PC-9 (cell line): ENCODE data around the gene TMEM258. TPM values are rescaled to one million over a fixed set of nuclear protein-coding genes. Genes with fewer than 3 reads are reported as not detected.
A peak's percentile ranks its signal among the peaks of the same experiment; 100 is the strongest.

Source experiments
- BruUV-seq: library from RNA; stranded (reverse); fragments of 400-500 nt; replicated peaks from 2 replicates; lab custom pipeline; 2021; lab: Mats Ljungman, UMichigan
- CTCF ChIA-PET: fragments of 300-600 bp; sonication (Branson Sonifier 250); formaldehyde crosslinking; loops from one replicate; lab custom pipeline; 2022; ENCODE audit warnings: antibody characterized with exemption; lab: Charles Lee
- POLR2A ChIA-PET: fragments of 300-600 bp; sonication (Branson Sonifier 250); formaldehyde crosslinking; loops from one replicate; lab custom pipeline; 2022; ENCODE audit warnings: antibody characterized with exemption; ENCODE audit not compliant: unreplicated experiment; lab: Charles Lee
- DNase-seq, 2 experiments: peaks; one replicate each; pipeline versions ENCODE4 v3.0.0 to v3.0.0-alpha.2; 2015 to 2022; ENCODE audit warnings: mixed read lengths in 1 of 2
- H2AFZ ChIP-seq: fragments of 200-600 bp; sonication (generic); 2 replicates; pipeline ENCODE4 v1.8.1; 2017; ENCODE audit warnings: antibody characterized with exemption
- H3F3A ChIP-seq: fragments of 200-600 bp; sonication (generic); 2 replicates; pipeline ENCODE4 v1.8.1; 2017; ENCODE audit warnings: antibody characterized with exemption, mild to moderate bottlenecking, low read depth; ENCODE audit not compliant: insufficient read depth
- H3K27ac ChIP-seq: fragments of 200-600 bp; sonication (generic); 2 replicates; pipeline ENCODE4 v1.6.1; 2016; ENCODE audit warnings: mixed run types
- H3K27me3 ChIP-seq: fragments of 200-600 bp; sonication (generic); 2 replicates; pipeline ENCODE4 v1.6.1; 2016; ENCODE audit warnings: low read depth, mixed run types; ENCODE audit not compliant: insufficient read depth
- H3K36me3 ChIP-seq: fragments of 200-600 bp; sonication (generic); 2 replicates; pipeline ENCODE4 v1.6.1; 2016; ENCODE audit warnings: low read depth, mixed run types
- H3K4me1 ChIP-seq: fragments of 200-600 bp; sonication (generic); replicated peaks from 2 replicates; pipeline ENCODE4 v1.6.1; 2016; ENCODE audit warnings: mixed run types; ENCODE audit not compliant: insufficient read depth
- H3K4me2 ChIP-seq: fragments of 200-600 bp; sonication (generic); 2 replicates; pipeline ENCODE4 v1.6.1; 2017; ENCODE audit warnings: mixed run types
- H3K4me3 ChIP-seq: fragments of 200-600 bp; sonication (generic); 2 replicates; pipeline ENCODE4 v1.6.1; 2016; ENCODE audit warnings: mixed run types
- H3K79me2 ChIP-seq: fragments of 200-600 bp; sonication (generic); 2 replicates; pipeline ENCODE4 v1.6.1; 2017; ENCODE audit warnings: low read depth, mixed run types
- H3K9me2 ChIP-seq: fragments of 200-600 bp; sonication (generic); 2 replicates; pipeline ENCODE4 v1.8.1; 2017; ENCODE audit warnings: mild to moderate bottlenecking; ENCODE audit not compliant: insufficient read depth
- H3K9me3 ChIP-seq: fragments of 200-600 bp; sonication (generic); 2 replicates; pipeline ENCODE4 v1.8.1; 2016; ENCODE audit warnings: low read depth; ENCODE audit not compliant: insufficient read depth
- H4K20me1 ChIP-seq: fragments of 200-600 bp; sonication (generic); 2 replicates; pipeline ENCODE4 v1.8.1; 2017; ENCODE audit not compliant: insufficient read depth
- EZH2 ChIP-seq: fragments of 200-600 bp; sonication (generic); IDR thresholded peaks from 2 replicates; pipeline ENCODE4 v1.8.0; 2017; ENCODE audit warnings: antibody characterized with exemption, low read depth
- intact Hi-C: fragments of 100-400 bp; cut with micrococcal nuclease; formaldehyde crosslinking; loops from one replicate; pipeline ENCODE4 v1.10.0; 2022; ENCODE audit not compliant: unreplicated experiment
- total RNA-seq: library from RNA; stranded (reverse); gene quantifications from 2 replicates; pipeline ENCODE4 v1.2.3, GENCODE V29; 2021
- TF ChIP-seq, protein P1 (sequence below): fragments of 200-600 bp; sonication (generic); conservative IDR thresholded peaks from 2 replicates; pipeline ENCODE4 v1.6.1; 2017; ENCODE audit warnings: mixed run types, antibody characterized with exemption, mild to moderate bottlenecking, moderate library complexity

TMEM258 gene
- total RNA-seq, 1 experiment from 2014 or later, result 217 TPM

DNA sequence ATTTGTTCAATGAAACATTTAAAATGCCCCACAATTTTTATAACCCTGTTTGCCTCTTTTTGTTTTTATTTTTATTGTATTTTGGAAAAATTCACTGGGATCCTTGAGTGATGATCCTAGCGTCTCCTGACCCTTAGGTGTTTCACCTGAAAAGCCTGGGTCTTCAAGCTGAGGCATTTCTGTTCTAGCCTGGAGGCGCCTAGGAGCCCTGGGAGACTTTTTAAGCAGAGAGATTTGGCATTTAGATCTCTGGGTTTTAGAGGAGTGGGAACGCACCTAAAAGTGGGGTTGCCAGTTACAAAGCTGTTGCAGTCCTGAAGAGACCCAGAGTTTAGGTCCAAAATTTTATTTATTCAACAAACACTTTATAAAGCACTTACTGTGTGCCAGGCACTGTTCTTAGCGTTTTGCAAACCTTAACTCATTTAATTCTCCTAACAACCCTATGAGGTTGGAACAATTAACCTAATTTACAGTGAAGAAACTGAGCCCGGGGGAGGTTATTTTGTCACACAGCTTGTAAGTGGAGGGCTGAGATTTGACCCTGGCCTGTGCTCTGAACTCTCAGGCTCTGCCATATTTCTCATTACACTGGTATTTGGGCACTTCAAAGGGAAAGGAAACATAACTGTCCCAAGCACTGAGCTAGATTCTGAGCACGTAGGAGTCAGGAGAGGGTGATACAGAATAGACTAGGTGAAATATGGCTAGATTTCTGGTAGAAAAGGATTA lies 25.2 kb upstream of the TMEM258 start:
- no peak for DNase-seq
- peak overlapping the region; percentile 95 for H3K4me3 ChIP-seq

DNA sequence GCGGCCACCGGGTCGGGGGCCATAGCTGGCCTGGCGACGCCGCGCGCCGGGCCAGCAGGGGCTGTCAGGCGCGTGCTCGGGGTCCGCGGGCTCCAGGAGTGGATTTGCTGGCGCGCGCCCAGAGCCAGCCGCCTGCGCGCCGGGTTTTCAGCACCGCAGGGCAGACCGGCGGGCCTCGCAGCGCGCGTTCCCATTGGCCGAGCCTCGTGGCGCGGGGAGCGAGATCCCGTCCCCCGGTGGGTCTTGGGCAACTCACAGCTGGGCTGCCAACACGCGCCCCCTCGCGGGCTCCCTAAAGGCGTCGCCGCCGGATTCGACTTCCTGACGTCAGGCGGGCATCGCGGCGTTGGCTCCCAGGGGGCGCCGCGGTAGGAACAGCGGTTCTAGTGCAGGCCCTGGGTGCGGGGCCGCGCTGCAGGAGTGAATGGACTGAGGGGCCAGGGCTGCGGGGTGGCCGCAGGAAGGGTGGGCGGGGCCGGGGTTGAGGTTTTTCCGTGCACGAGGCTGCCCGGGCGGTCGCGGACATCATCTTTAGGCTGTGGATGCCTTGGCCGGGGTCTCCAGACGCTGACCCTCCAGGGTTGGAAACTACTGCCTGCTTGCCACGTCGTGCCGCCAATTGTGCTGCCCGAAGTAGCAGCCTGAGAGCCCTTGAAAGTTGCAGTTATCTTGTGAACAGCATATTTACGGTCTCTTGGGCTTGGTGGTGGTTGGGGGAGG lies 24.5 kb upstream of the TMEM258 start, which contains the start of gene FADS1:
Gene FADS1, minus strand, starts transcription at position 268 of the 720 bp plus-strand sequence. Its CDS starts 74 bp downstream, at position 194.
- Histone ChIP-seq H3K4me2 (peak within 1 kb of the TSS; percentile 75), H4K20me1 (no peaks in the 10 kb centered on the region), H3K36me3 (peaks cover 11% of the 10 kb centered on the region), H3K27ac (peak within 1 kb of the TSS; percentile 80), H2AFZ (peak within 1 kb of the TSS; percentile 89), H3K9me3 (no peaks in the 10 kb centered on the region), H3F3A (peaks cover 63% of the 10 kb centered on the region), H3K79me2 (peaks cover 31% of the 10 kb centered on the region), H3K4me1 (peaks cover 42% of the 10 kb centered on the region), H3K4me3 (peak within 1 kb of the TSS; percentile 95), H3K9me2 (no peaks in the 10 kb centered on the region), H3K27me3 (no peaks in the 10 kb centered on the region)
- DNase-seq, result peak; percentile 88 to 96
- POLR2A ChIA-PET, result interaction anchor here (0.6 kb wide), 1 partner anchor 937 kb away, joined by 3 read pairs; the partner anchor contains the start of gene ZBTB3
- intact Hi-C loops, result loop anchor here (1.0 kb wide), 2 partner anchors 11 to 74 kb away; partner anchors contain the start of genes FADS2 and FADS3
- BruUV-seq, result no TSS peak
- CTCF ChIA-PET, result no interaction called here
- TF ChIP-seq EZH2, result no peak
- TF ChIP-seq, protein P1, sequence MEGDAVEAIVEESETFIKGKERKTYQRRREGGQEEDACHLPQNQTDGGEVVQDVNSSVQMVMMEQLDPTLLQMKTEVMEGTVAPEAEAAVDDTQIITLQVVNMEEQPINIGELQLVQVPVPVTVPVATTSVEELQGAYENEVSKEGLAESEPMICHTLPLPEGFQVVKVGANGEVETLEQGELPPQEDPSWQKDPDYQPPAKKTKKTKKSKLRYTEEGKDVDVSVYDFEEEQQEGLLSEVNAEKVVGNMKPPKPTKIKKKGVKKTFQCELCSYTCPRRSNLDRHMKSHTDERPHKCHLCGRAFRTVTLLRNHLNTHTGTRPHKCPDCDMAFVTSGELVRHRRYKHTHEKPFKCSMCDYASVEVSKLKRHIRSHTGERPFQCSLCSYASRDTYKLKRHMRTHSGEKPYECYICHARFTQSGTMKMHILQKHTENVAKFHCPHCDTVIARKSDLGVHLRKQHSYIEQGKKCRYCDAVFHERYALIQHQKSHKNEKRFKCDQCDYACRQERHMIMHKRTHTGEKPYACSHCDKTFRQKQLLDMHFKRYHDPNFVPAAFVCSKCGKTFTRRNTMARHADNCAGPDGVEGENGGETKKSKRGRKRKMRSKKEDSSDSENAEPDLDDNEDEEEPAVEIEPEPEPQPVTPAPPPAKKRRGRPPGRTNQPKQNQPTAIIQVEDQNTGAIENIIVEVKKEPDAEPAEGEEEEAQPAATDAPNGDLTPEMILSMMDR, result peak; percentile 71

More for the DNA sequence above, 25.2 kb upstream of the TMEM258 start:
- Histone ChIP-seq H3K36me3 (peaks cover 4% of the 10 kb centered on the region), H2AFZ (peak overlapping the region; percentile 89), H3K9me2 (no peaks in the 10 kb centered on the region), H3K27ac (peak overlapping the region; percentile 80), H3K27me3 (no peaks in the 10 kb centered on the region), H4K20me1 (no peaks in the 10 kb centered on the region), H3K4me1 (peaks cover 42% of the 10 kb centered on the region), H3F3A (peaks cover 62% of the 10 kb centered on the region), H3K9me3 (no peaks in the 10 kb centered on the region), H3K4me2 (peak overlapping the region; percentile 75), H3K79me2 (peaks cover 32% of the 10 kb centered on the region)
- POLR2A ChIA-PET, result interaction anchor here (0.6 kb wide), 3 partner anchors 218 to 936 kb away, joined by 3 to 17 read pairs (median 6); partner anchors contain the start of gene ZBTB3
- BruUV-seq, result TSS peak; percentile 11
- no peak for TF ChIP-seq EZH2
- TF ChIP-seq, protein P1, result no peak
- intact Hi-C loops, result loop anchor here (1.0 kb wide), 1 partner anchor 11 kb away; the partner anchor contains the start of gene FADS2
- CTCF ChIA-PET, result no interaction called here
